A673 (cell line): ENCODE data around the gene TLX1.

Experiments
- EZH2 ChIP-seq: fragments of 200-600 bp; sonication (generic); IDR thresholded peaks from 2 replicates; pipeline ENCODE4 v1.6.1; 2017; ENCODE audit warnings: borderline replicate concordance, low read depth, mild to moderate bottlenecking, mixed read lengths, antibody characterized with exemption, low read length; ENCODE audit not compliant: poor library complexity, severe bottlenecking
- TF ChIP-seq, protein P1 (sequence below): fragments of 300-800, 200-600 bp; sonication (generic); conservative IDR thresholded peaks from 2 replicates; pipeline ENCODE4 v1.5.1; 2017; ENCODE audit warnings: low read depth, mild to moderate bottlenecking, antibody characterized with exemption, low read length, moderate library complexity, mixed read lengths

DNA sequence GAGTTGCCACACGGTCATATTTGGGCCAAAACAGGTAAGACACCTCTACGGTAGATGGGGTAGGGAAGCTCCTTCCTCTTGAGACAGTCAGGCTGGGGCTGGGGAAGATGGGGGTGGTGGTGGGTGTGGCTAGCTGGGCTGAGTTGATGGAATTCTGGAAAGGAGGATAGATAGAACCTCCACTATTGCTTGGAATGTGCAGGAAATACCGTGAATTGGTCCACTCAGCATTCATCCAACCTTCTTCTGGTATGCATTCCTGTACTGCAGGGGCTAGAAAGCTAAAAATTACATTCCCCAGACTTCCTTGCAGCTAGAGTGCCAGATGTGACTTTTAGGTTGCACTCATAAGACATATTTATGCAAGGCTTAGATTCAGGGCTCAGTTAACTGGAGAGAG, 24.8 kb downstream of the TLX1 start:
- TF ChIP-seq, protein P1, sequence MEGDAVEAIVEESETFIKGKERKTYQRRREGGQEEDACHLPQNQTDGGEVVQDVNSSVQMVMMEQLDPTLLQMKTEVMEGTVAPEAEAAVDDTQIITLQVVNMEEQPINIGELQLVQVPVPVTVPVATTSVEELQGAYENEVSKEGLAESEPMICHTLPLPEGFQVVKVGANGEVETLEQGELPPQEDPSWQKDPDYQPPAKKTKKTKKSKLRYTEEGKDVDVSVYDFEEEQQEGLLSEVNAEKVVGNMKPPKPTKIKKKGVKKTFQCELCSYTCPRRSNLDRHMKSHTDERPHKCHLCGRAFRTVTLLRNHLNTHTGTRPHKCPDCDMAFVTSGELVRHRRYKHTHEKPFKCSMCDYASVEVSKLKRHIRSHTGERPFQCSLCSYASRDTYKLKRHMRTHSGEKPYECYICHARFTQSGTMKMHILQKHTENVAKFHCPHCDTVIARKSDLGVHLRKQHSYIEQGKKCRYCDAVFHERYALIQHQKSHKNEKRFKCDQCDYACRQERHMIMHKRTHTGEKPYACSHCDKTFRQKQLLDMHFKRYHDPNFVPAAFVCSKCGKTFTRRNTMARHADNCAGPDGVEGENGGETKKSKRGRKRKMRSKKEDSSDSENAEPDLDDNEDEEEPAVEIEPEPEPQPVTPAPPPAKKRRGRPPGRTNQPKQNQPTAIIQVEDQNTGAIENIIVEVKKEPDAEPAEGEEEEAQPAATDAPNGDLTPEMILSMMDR: no peak
- TF ChIP-seq EZH2: no peak
